GM23248 (cell line): ENCODE data around the gene SPATA16.

Experiments used
- EZH2 ChIP-seq: fragments of 200-600 bp; sonication (generic); IDR thresholded peaks from 2 replicates; pipeline ENCODE4 v1.6.1; 2018; ENCODE audit warnings: antibody characterized with exemption, mild to moderate bottlenecking; ENCODE audit not compliant: insufficient read depth, poor library complexity, severe bottlenecking
- EZH2phosphoT487 ChIP-seq: fragments of 200-600 bp; sonication (generic); IDR thresholded peaks from 2 replicates; pipeline ENCODE4 v1.6.1; 2018; ENCODE audit warnings: antibody characterized with exemption, moderate library complexity, mild to moderate bottlenecking, low read depth; ENCODE audit not compliant: insufficient read depth

DNA sequence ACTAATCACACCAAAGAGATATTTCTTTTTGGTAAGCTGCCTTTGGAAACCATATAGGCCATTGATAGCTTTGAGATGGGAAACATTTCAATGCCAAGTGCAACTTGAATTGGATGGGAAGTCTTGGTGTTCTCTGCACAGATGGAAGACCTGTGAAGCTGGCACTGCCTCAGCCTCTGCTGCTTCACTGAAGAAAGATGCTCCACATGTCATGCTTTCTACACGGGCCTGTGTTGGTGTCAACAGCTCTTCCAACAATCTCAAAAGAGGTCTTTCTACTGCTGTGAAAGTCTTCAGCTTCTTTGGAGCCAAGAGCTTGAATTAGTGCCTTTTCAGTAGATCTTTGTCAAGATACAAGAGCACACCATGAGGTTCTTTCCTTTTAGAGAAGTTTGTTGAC, 169.0 kb downstream of the SPATA16 start:
- TF ChIP-seq EZH2 (no peak), EZH2phosphoT487 (no peak)
